GM18526 (cell line): ENCODE results near the gene WHRN.

Experiments used
- POLR2A ChIP-seq: IDR thresholded peaks from 3 replicates; pipeline ENCODE4 v1.6.1; 2011; ENCODE audit not compliant: insufficient read length; ENCODE audit errors: extremely low read depth

Gene WHRN

DNA sequence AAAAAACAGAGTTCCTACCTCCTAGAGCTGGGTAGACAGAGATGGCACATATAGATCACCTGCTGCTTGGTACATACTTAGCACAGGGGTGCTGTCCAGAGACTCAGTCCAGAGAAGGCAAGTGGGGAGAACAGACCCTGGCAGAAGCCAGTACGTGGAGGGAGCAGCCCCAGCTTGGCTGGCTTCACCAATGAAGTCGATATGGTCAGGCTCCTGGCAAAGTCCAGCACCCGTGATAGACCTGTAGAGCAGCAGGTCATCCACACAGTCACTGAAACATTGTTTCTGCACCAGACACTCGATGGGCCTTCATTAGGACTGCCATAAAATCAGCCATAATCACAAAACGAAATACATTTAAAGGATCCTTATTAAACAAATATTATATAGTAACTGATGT is 45.8 kb downstream of the WHRN start:
- TF ChIP-seq POLR2A = no peak

- no peak for TF ChIP-seq POLR2A
Observed at GRCh38 chr9:114456929-114457328, 48.3 kb downstream of the WHRN start.

- TF ChIP-seq POLR2A = no peak
Observed at GRCh38 chr9:114454652-114455051, 50.6 kb downstream of the WHRN start.

- TF ChIP-seq POLR2A = no peak
Observed at GRCh38 chr9:114452219-114453165, 52.8 kb downstream of the WHRN start.

GRCh38 chr9:114451707-114452031 is 53.6 kb downstream of the WHRN start:
- TF ChIP-seq POLR2A = no peak

DNA sequence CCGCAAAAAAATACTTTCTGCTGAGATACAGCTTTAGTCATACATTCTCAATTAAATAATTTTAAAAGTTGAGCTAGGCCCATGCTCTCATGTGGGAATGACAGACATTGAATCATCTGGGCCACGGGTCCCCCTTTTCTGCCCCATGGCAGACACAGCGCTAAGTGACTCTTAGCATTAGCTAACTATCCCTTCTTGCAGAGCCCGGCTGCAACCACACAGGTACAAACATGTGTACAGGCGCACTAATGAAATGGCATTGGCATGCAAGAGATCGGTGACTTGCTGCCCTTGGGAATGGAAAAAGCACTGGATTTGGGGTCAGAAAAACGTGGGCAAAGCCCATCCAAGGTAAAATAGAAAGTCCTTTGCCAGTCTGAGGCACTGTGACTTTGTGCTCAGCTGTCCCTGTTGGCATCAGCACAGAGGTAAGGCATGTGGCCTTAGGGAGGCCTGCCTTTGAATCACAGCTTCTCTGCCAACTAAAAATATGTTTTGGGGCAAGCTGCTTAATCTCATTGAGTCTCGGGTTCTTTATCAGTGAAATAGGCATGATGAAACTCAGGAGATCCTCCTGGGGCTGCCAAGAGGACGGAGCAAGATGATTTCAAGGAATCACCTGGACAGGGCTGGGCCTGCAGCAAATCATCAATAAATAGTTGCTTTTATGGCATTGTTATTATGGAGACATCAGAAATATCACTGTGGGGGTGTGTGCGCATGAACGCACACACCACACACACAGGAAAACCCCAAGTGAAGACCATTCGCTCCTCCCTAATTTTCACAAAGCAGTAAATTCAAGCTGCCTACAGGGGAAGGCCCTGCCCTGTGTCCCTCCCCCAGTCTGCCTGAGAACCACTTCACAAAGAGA is 54.2 kb downstream of the WHRN start:
- TF ChIP-seq POLR2A = no peak

- no peak for TF ChIP-seq POLR2A
Observed at GRCh38 chr9:114450181-114450580, 55.1 kb downstream of the WHRN start.

DNA sequence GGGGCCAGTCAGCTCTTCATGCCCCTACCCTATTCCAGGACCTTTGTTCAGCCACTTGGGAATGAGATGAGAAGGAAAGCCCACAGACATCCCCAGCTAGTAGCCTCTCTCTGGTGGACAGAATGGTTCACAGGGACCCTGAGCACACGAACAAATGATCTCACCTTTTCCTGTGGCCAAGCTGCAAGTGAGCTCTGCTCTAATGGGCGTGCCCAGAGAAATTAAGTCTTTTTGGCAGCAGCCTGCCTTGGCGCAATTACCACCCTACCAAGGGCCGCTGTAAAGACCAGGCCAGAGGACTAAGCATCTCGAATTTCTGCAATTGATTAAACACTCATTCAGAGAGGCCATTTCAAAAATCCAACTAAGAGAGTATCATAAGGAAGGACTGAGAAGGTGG is 56.0 kb downstream of the WHRN start:
- TF ChIP-seq POLR2A = no peak

DNA sequence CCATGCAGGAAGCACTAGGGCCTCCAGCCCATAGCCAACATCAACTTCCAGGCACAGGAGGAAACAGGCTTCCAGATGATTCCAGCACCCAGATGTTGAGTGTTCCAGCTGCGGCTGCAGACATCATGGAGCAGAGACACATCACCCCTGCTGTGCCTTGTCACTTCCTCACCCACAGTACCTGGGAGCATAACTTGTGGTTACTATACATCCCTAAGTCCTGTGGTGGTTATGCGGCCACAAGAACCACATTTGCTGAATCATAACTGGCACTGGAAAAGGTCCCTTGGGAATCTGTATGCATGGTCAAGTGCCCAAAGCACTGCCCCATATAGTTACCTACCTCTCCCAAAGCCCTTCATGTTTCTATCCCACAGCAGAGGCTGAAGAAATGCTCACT is 56.6 kb downstream of the WHRN start:
- TF ChIP-seq POLR2A = no peak

- no peak for TF ChIP-seq POLR2A
Observed at GRCh38 chr9:114446672-114447450, 58.4 kb downstream of the WHRN start.

DNA sequence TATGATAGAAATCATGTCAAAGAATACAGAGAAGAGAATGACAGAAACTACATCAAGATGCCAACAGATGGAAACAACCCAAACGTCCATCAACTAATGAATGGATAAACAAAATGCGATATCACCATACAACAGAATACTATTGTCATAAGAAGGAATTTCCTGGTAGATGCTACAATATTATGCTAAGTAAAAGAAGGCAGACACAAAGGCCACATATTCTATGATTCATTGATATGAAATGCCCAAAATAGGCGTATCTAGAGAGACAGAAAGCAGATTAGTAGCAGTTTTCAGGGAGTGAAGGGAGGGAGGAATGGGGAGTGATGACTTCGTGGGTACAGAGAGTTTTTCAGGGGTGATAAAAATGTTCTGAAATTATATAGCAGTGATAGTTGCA is 59.2 kb downstream of the WHRN start:
- no peak for TF ChIP-seq POLR2A

DNA sequence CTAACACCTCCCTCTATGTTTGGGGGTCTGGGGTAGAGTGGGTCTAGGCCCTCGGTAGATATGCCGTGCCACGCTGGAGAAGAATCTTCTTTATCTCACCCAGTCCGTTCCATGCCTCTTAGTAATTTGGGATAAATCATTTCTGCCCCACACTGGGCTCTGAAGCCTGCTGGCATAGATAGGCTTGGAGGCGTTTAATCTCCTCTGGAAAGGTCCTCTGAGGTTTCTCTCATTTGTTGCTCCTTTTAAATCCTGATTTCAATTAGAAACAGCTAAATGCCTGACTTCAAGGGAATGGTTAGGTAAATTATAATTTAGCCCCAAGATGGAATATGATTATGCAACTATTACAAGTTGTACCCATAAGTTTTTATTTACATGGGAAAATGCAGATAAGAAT is 59.7 kb downstream of the WHRN start:
- TF ChIP-seq POLR2A = no peak

DNA sequence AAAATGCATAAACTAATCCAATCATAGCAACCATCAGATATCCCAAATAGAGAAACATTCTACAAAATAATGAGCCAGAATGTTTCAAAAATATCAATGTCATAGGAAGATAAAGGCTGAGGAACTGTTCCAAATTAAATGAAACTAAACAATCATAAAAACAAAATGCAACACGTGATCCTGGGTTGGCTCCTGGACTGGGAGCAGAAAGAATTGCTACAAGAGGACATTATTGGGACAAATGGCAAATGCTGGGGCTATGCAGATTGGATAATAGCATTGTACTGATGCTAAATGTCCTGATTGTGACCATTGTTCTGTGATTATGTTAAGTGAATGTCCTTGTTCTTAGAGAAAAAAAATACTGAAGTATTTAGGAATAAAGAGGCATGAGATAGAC is 63.3 kb downstream of the WHRN start:
- TF ChIP-seq POLR2A = no peak

DNA sequence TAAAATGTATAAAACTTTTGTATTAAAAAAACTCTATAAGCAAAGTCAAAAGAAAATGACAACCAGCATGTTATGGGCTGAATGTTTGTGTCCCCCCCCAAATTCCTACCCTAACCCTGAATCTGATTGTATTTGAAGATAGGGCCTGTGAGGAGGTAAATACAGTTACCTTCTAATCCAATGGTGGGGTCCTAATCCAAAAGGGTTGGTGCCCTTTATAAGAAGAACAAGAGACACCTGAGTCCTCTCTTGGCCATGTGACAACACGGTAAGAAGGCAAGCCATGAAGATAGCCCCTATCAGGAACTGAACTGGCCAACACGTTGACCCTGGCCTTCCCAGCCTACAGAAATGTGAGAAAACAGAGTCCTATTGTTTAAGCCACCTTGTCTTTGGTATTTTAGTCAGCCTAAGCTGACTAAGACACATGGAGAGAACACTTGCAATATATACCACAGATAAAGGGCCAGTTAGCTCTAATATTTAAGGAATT is 67.8 kb downstream of the WHRN start:
- TF ChIP-seq POLR2A = no peak

- no peak for TF ChIP-seq POLR2A
Observed at GRCh38 chr9:114434878-114435311, 70.4 kb downstream of the WHRN start.

DNA sequence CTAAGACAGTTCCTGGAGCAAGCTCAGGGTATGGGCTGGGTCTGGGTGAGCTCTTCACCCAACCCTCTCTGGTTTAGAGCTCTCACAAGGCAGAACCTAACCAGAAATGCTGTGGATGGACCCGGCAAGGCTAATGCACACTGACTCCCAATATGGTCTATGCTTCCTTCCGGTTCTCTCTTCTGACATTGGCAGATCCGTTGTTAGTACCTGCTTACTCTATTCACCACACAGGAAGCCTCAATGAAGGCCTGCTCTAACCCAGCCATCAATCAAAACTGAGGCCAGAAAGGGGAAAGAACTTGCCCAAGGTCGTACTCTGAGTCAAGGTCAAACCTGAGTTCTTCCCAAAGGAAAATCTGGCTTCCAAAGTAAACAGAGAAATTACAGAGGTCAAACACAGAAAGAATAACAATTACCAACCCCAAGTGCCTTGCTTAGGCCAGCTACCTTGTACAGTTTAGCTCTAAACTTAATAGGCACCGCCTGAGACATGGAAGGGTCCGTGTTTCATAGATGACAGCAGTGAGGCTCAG is 71.5 kb downstream of the WHRN start:
- TF ChIP-seq POLR2A = no peak

DNA sequence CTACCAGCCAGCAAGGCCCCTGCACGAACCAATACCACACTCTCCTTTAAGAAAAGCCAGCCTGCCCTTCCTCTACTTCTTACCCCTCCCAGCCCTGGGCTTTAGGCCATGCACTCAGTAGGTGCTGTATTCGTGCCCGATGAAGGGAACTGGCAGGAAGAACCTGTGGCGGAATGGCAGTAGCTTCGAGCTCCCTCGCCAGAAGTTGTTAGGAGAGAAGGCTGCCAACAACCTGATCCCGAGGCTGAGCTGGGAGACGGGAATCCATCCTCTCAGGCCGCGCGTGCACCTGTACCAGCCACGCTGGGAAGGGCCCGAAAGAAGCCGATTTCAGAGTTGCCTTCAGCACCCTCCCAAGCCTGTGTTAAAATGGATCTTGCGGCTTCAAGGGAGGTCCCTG is 72.2 kb downstream of the WHRN start:
- TF ChIP-seq POLR2A = no peak
